Renal cortex interstitium (tissue), 15 donors: ENCODE results near the gene CYP4A22. TPM values are rescaled to one million over a fixed set of nuclear protein-coding genes. Genes with fewer than 3 reads are reported as not detected.
"Not testable (repeated sequence)": the region's sequence is repeated elsewhere in the genome, so short reads cannot be mapped to it uniquely, and the experiment has no call there.

Experiments
- DNase-seq, 11 donors: peaks; one replicate each; pipeline ENCODE4 v3.0.0-alpha.2; 2013; ENCODE audit warnings: low read depth in 9 of 11, low spot score in 4 of 11; ENCODE audit errors: extremely low read depth in 1 of 11
- long read RNA-seq, 16 experiments: transcript quantifications; one replicate each; lab custom pipeline, GENCODE V29; 2026
- polyA plus RNA-seq, 3 donors: library from polyadenylated mRNA; unstranded; fragments of 120-200 nt; gene quantifications; one replicate each; pipeline ENCODE4 v1.2.1, GENCODE V29; 2013; ENCODE audit not compliant: insufficient read length in 3 of 3

CYP4A22 gene, protein sequence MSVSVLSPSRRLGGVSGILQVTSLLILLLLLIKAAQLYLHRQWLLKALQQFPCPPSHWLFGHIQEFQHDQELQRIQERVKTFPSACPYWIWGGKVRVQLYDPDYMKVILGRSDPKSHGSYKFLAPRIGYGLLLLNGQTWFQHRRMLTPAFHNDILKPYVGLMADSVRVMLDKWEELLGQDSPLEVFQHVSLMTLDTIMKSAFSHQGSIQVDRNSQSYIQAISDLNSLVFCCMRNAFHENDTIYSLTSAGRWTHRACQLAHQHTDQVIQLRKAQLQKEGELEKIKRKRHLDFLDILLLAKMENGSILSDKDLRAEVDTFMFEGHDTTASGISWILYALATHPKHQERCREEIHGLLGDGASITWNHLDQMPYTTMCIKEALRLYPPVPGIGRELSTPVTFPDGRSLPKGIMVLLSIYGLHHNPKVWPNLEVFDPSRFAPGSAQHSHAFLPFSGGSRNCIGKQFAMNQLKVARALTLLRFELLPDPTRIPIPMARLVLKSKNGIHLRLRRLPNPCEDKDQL
- polyA plus RNA-seq = 1 to 10 TPM; 5.0 to 6.1 (median 6.0) TPM
- long read RNA-seq, donor 1 = 0 reads
- long read RNA-seq, donor 2 = 0 reads
- long read RNA-seq, donor 3 = 0 reads
- long read RNA-seq, donor 4 = 0 reads
- long read RNA-seq, donor 5 = 0 reads
- long read RNA-seq, donor 6 = 0 reads
- long read RNA-seq, donor 7 = 0 reads
- long read RNA-seq, donor 8 = 0 reads
- long read RNA-seq, donor 9 = 0 reads
- long read RNA-seq, donor 10 = 0 reads
- long read RNA-seq, donor 11 = 0 reads
- long read RNA-seq, donor 12 = 0 reads
- long read RNA-seq, donor 13 = 0 reads
- long read RNA-seq, donor 14 = 0 reads
- long read RNA-seq, donor 15 = 0 reads
- long read RNA-seq, donor 16 = 0 reads

DNA sequence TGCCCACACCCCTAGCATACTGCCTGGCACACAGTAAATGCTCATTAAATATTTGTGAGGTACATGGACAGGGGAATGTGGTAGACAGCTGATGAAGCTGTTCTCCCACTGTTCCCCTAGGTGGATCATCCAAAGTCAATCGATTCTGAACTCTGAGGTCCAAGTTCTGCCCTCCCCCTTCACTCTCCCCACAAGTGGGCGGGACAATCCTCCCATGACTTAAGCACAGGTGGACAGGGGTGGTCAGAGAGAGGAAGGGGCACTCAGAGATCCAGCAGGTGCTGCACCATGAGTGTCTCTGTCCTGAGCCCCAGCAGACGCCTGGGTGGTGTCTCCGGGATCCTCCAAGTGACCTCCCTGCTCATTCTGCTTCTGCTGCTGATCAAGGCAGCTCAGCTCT is at the start of gene CYP4A22:
TSS of gene CYP4A22 (plus strand) at position 244 of the 400 bp plus-strand sequence. CDS start at position 289, 45 bp downstream.
- DNase-seq = no peak

DNA sequence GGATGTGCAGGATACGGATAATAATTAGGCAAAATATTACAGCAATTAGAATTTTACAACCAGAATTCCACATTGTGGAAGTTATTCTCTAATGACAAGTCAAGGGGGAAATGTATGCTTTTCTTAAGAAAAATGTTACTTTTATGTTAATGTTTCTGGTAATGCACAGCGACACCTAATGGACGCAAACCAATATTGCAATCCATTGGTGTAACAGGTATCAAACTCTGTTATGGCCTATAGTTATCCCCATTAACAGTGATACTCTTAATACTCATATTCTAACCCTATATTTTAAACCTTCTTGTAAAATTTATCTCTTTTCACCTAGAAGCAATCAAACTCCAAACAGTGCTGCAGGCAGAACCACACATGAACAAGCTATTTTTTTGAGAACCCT is 47.9 kb upstream of the CYP4A22 start:
- peak in 6 of 11 donors; percentile 2 to 19 (median 6) for DNase-seq

GRCh38 chr1:47091476-47091875 is 45.8 kb upstream of the CYP4A22 start:
- not testable (repeated sequence) for DNase-seq

- no peak for DNase-seq
Measured at GRCh38 chr1:47104816-47105215, 32.4 kb upstream of the CYP4A22 start.

- DNase-seq = no peak
Measured at GRCh38 chr1:47106792-47107191, 30.4 kb upstream of the CYP4A22 start.

- DNase-seq = not testable (repeated sequence)
Measured at GRCh38 chr1:47107851-47108574, 29.2 kb upstream of the CYP4A22 start.

GRCh38 chr1:47109482-47109881 is 27.8 kb upstream of the CYP4A22 start:
- DNase-seq = not testable (repeated sequence)

- no peak for DNase-seq
Measured at GRCh38 chr1:47113178-47113577, 24.1 kb upstream of the CYP4A22 start.

DNA sequence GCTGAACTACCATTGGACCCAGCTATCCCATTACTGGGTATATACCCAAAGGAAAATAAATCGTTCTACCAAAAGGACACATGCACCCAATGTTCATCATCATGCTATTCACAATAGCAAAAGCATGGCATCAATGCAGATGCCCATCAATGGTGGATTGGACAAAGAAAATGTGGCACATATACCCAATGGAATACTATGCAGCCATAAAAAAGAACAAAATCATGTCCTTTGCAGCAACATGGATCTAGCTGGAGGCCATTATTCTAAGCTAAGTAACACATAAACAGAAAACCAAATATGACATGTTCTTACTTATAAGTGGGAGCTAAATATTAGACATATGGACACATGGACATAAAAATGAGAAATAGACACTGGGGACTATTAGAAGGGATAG is 16.2 kb upstream of the CYP4A22 start:
- not testable (repeated sequence) for DNase-seq

DNA sequence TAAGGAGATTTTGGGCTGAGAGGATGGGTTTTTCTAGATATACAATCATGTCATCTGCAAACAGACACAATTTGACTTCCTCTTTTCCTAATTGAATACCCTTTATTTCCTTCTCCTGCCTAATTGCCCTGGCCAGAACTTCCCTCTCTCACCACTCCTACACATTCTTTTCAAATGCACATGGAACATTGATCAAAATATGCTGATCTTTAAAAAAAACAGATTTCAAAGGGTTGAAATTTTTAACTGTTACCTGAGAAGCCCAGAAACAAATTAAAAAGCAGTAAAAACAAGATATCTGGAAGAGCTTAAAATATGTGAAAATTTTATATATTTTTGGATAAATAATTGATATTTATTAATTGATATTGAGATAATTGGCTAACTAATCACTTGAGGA is 12.4 kb upstream of the CYP4A22 start:
- not testable (repeated sequence) for DNase-seq

DNA sequence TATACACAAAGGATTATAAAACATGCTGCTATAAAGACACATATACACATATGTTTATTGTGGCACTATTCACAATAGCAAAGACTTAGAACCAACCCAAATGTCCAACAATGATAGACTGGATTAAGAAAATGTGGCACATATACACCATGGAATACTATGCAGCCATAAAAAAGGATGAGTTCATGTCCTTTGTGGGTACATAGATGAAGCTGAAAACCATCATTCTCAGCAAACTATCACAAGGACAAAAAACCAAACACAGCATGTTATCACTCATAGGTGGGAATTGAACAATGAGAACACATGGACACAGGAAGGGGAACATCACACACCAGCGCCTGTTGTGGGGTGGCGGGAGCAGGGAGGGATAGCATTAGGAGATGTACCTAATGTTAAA is 10.2 kb upstream of the CYP4A22 start:
- not testable (repeated sequence) for DNase-seq

DNA sequence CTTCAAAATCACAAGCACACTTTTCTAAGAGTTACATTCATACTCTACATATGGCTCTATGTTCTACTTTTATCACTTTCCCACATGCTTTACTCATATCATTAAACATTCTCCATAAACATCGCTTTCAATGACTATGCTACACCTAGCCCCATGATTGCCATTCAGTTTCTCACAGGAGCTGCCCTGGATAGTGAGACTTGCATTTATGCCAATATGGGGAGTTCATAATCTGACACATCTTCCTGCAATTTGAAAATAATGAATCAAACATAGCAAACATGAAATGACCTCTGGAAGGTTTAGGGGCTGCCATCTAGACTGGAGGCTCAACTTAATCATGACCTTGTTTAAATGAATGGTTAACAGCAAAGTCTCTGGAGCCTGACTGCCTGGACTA is 9.0 kb upstream of the CYP4A22 start:
- DNase-seq = no peak

GRCh38 chr1:47128854-47129253 is 8.4 kb upstream of the CYP4A22 start:
- not testable (repeated sequence) for DNase-seq

GRCh38 chr1:47129489-47130230 is 7.6 kb upstream of the CYP4A22 start:
- DNase-seq = not testable (repeated sequence)

DNA sequence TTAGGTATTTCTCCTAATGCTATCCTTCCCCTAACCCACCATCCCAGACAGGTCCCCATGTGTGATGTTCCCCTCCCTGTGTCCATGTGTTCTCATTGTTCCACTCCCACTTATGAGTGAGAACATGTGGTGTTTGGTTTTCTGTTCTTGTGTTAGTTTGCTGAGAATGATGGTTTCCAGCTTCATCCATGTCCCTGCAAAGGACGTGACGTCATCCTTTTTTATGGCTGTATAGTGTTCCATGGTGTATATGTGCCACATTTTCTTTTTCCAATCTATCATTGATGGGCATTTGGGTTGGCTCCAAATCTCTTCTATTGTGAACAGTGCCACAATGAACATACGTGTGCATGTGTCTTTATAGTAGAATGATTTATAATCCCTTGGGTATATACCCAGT is 4.6 kb upstream of the CYP4A22 start:
- DNase-seq = not testable (repeated sequence)

- DNase-seq = no peak
Measured at GRCh38 chr1:47137925-47138615, 829 bp downstream of the CYP4A22 start.

- not testable (repeated sequence) for DNase-seq
Measured at GRCh38 chr1:47140358-47140757, 3.1 kb downstream of the CYP4A22 start.

DNA sequence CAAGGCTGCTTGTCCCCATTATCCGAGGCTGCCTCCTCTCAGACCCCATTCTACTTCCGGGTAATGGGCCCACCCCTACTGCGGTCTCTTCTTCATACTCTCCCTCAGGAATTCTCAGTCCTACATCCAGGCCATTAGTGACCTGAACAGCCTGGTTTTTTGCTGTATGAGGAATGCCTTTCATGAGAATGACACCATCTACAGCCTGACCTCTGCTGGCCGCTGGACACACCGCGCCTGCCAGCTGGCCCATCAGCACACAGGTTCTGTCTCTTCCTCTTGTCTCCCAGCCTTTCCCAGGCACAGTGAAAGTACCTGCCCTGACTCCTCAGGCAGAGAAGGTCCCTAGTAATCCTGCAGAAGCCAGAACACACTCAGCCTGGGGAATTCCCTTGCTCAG is 6.4 kb downstream of the CYP4A22 start:
- not testable (repeated sequence) for DNase-seq
